Measurements from ENCODE around the gene EFNA3. TPM values are rescaled to one million over a fixed set of nuclear protein-coding genes. Genes with fewer than 3 reads are reported as not detected.
A peak's percentile ranks its signal among the peaks of the same experiment; 100 is the strongest.

EFNA3 gene
- total RNA-seq, 1 experiment from 2014 or later: 12.5 TPM

GRCh38 chr1:155050560-155051341 lies 27.9 kb upstream of the EFNA3 start, which contains the start of gene ADAM15 (continued):
- TF ChIP-seq, protein P1, sequence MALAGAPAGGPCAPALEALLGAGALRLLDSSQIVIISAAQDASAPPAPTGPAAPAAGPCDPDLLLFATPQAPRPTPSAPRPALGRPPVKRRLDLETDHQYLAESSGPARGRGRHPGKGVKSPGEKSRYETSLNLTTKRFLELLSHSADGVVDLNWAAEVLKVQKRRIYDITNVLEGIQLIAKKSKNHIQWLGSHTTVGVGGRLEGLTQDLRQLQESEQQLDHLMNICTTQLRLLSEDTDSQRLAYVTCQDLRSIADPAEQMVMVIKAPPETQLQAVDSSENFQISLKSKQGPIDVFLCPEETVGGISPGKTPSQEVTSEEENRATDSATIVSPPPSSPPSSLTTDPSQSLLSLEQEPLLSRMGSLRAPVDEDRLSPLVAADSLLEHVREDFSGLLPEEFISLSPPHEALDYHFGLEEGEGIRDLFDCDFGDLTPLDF (CRISPR knock-in tag; IDR thresholded peaks at IDR 0.05): peak; percentile 52; the same call in 1 of the 2 replicates
- TF ChIP-seq ZNF219 (CRISPR knock-in tag; IDR thresholded peaks at IDR 0.05; ENCODE audit: borderline replicate concordance) (no peak), ZNF512 (CRISPR knock-in tag; IDR thresholded peaks at IDR 0.05; ENCODE audit: borderline replicate concordance) (no peak), ETV6 (CRISPR knock-in tag; IDR thresholded peaks at IDR 0.05) (peak; percentile 94), HMGA2 (CRISPR knock-in tag; IDR thresholded peaks at IDR 0.05) (no peak), E2F5 (CRISPR knock-in tag; IDR thresholded peaks at IDR 0.05) (peak; percentile 98; the same call in 1 of the 2 replicates)
- TF ChIP-seq, protein P2, sequence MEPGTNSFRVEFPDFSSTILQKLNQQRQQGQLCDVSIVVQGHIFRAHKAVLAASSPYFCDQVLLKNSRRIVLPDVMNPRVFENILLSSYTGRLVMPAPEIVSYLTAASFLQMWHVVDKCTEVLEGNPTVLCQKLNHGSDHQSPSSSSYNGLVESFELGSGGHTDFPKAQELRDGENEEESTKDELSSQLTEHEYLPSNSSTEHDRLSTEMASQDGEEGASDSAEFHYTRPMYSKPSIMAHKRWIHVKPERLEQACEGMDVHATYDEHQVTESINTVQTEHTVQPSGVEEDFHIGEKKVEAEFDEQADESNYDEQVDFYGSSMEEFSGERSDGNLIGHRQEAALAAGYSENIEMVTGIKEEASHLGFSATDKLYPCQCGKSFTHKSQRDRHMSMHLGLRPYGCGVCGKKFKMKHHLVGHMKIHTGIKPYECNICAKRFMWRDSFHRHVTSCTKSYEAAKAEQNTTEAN (CRISPR knock-in tag; IDR thresholded peaks at IDR 0.05): peak; percentile 84
- TF ChIP-seq, protein P3, sequence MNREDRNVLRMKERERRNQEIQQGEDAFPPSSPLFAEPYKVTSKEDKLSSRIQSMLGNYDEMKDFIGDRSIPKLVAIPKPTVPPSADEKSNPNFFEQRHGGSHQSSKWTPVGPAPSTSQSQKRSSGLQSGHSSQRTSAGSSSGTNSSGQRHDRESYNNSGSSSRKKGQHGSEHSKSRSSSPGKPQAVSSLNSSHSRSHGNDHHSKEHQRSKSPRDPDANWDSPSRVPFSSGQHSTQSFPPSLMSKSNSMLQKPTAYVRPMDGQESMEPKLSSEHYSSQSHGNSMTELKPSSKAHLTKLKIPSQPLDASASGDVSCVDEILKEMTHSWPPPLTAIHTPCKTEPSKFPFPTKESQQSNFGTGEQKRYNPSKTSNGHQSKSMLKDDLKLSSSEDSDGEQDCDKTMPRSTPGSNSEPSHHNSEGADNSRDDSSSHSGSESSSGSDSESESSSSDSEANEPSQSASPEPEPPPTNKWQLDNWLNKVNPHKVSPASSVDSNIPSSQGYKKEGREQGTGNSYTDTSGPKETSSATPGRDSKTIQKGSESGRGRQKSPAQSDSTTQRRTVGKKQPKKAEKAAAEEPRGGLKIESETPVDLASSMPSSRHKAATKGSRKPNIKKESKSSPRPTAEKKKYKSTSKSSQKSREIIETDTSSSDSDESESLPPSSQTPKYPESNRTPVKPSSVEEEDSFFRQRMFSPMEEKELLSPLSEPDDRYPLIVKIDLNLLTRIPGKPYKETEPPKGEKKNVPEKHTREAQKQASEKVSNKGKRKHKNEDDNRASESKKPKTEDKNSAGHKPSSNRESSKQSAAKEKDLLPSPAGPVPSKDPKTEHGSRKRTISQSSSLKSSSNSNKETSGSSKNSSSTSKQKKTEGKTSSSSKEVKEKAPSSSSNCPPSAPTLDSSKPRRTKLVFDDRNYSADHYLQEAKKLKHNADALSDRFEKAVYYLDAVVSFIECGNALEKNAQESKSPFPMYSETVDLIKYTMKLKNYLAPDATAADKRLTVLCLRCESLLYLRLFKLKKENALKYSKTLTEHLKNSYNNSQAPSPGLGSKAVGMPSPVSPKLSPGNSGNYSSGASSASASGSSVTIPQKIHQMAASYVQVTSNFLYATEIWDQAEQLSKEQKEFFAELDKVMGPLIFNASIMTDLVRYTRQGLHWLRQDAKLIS (CRISPR knock-in tag; IDR thresholded peaks at IDR 0.05; ENCODE audit: borderline replicate concordance): no peak

GRCh38 chr1:155051342-155051776 lies 27.3 kb upstream of the EFNA3 start:
- Mint-ChIP-seq H3K27me3 (ENCODE audit: low read depth) (peaks cover 20% of the 10 kb centered on the region), H3K27ac (no peak overlapping the region), H3K9me3 (no peaks in the 10 kb centered on the region), H3K4me3 (peak overlapping the region; percentile 65), H3K36me3 (no peaks in the 10 kb centered on the region), H3K4me1 (peaks cover 33% of the 10 kb centered on the region)
- POLR2A ChIA-PET: interaction anchor here (0.6 to 0.7 kb wide), 2 partner anchors 34 to 53 kb away, joined by 3 to 4 read pairs; no protein-coding TSS in a partner anchor
- ATAC-seq: peak; percentile 11
- DNase-seq (ENCODE audit: low spot score): peak; percentile 38
- TF ChIP-seq SP1 (CRISPR knock-in tag; conservative IDR thresholded peaks at IDR 0.05): peak; percentile 57; the same call in 1 of the 2 replicates
- TF ChIP-seq NR3C1 (CRISPR knock-in tag; conservative IDR thresholded peaks at IDR 0.05; ENCODE audit: low read depth): 0 out of 2 replicates have a peak, but pooled peaks have one; percentile 47
- no peak for TF ChIP-seq ZNF423 (CRISPR knock-in tag; IDR thresholded peaks at IDR 0.05)
- CTCF ChIA-PET: interaction anchor here (0.6 to 9.4 kb wide), 46 partner anchors 9 to 978 kb away, joined by 3 to 176 read pairs (median 6); partner anchors contain the start of genes EFNA3, EFNA4, FLAD1 and KRTCAP2
